Stimulated activated effector memory CD8-positive, alpha-beta T cell treated with anti-CD3 and anti-CD28 coated beads, Interleukin-12 subunit alpha, Interleukin-12 subunit beta, amount 100 ng/mL, for 72 hours (primary cell): ENCODE measurements around the gene COL1A1.

ENCODE experiments used
- ATAC-seq: fragments of 150-1000 bp; cut with Tn5 transposase; 2 replicates; pipeline ENCODE4 v1.10.0; 2021
- DNase-seq, 2 donors: peaks; one replicate each; pipeline ENCODE4 v3.0.0; 2021 to 2022; ENCODE audit warnings: low spot score in 2 of 2
- H3K27ac Mint-ChIP-seq: one replicate; pipeline ENCODE4 v1.8.0; 2022; ENCODE audit warnings: mild to moderate bottlenecking, mixed read lengths
- H3K36me3 Mint-ChIP-seq: one replicate; pipeline ENCODE4 v1.8.0; 2022; ENCODE audit warnings: mild to moderate bottlenecking, mixed read lengths
- H3K4me1 Mint-ChIP-seq: one replicate; pipeline ENCODE4 v1.8.0; 2022; ENCODE audit warnings: mixed read lengths
- H3K4me3 Mint-ChIP-seq: one replicate; pipeline ENCODE4 v1.8.0; 2022; ENCODE audit warnings: mild to moderate bottlenecking, mixed read lengths
- H3K9me3 Mint-ChIP-seq: one replicate; pipeline ENCODE4 v1.8.0; 2022; ENCODE audit warnings: mixed read lengths

The COL1A1 gene

GRCh38 chr17:50207792-50208567, 6.5 kb upstream of the COL1A1 start:
- ATAC-seq (no peak), DNase-seq (no peak)
- Mint-ChIP-seq H3K36me3 (no peaks in the 10 kb centered on the region), H3K27ac (peak overlapping the region; percentile 35), H3K4me3 (no peak overlapping the region), H3K4me1 (peaks cover 29% of the 10 kb centered on the region), H3K9me3 (no peaks in the 10 kb centered on the region)

GRCh38 chr17:50207315-50207714, 5.9 kb upstream of the COL1A1 start:
- no peak for DNase-seq
- Mint-ChIP-seq H3K9me3 (no peaks in the 10 kb centered on the region), H3K4me1 (peaks cover 22% of the 10 kb centered on the region), H3K4me3 (no peak overlapping the region), H3K36me3 (no peaks in the 10 kb centered on the region), H3K27ac (no peak overlapping the region)
- ATAC-seq, result no peak

GRCh38 chr17:50206604-50207293, 5.3 kb upstream of the COL1A1 start:
- Mint-ChIP-seq H3K4me1 (peaks cover 19% of the 10 kb centered on the region), H3K27ac (no peak overlapping the region), H3K9me3 (no peaks in the 10 kb centered on the region), H3K36me3 (no peaks in the 10 kb centered on the region), H3K4me3 (no peak overlapping the region)
- DNase-seq, result no peak
- ATAC-seq, result no peak

GRCh38 chr17:50205963-50206505, 4.6 kb upstream of the COL1A1 start:
- Mint-ChIP-seq H3K9me3 (no peaks in the 10 kb centered on the region), H3K27ac (no peak overlapping the region), H3K36me3 (no peaks in the 10 kb centered on the region), H3K4me1 (peaks cover 16% of the 10 kb centered on the region), H3K4me3 (no peak overlapping the region)
- ATAC-seq, result no peak
- DNase-seq, result no peak

GRCh38 chr17:50205111-50205962, 3.9 kb upstream of the COL1A1 start:
- no peak for ATAC-seq
- H3K27ac Mint-ChIP-seq, result no peak overlapping the region
- no peaks in the 10 kb centered on the region for H3K9me3 Mint-ChIP-seq
- peaks cover 19% of the 10 kb centered on the region for H3K4me1 Mint-ChIP-seq
- H3K36me3 Mint-ChIP-seq, result no peaks in the 10 kb centered on the region
- H3K4me3 Mint-ChIP-seq, result no peak overlapping the region
- no peak for DNase-seq

GRCh38 chr17:50204431-50204830, 3.0 kb upstream of the COL1A1 start:
- no peaks in the 10 kb centered on the region for H3K36me3 Mint-ChIP-seq
- H3K4me1 Mint-ChIP-seq, result peaks cover 19% of the 10 kb centered on the region
- no peak overlapping the region for H3K4me3 Mint-ChIP-seq
- DNase-seq (no peak), ATAC-seq (no peak)
- no peak overlapping the region for H3K27ac Mint-ChIP-seq
- H3K9me3 Mint-ChIP-seq, result no peaks in the 10 kb centered on the region

- Mint-ChIP-seq H3K4me3 (no peak overlapping the region), H3K27ac (no peak overlapping the region)
Observed at GRCh38 chr17:50203604-50204345, 2.3 kb upstream of the COL1A1 start.

GRCh38 chr17:50203086-50203485, 1.7 kb upstream of the COL1A1 start:
- no peak overlapping the region for H3K27ac Mint-ChIP-seq
- peaks cover 19% of the 10 kb centered on the region for H3K4me1 Mint-ChIP-seq
- H3K36me3 Mint-ChIP-seq, result no peaks in the 10 kb centered on the region
- no peak for DNase-seq
- no peak overlapping the region for H3K4me3 Mint-ChIP-seq
- ATAC-seq, result no peak
- no peaks in the 10 kb centered on the region for H3K9me3 Mint-ChIP-seq

More at GRCh38 chr17:50203604-50204345, 2.3 kb upstream of the COL1A1 start:
- peaks cover 19% of the 10 kb centered on the region for H3K4me1 Mint-ChIP-seq
- ATAC-seq, result no peak
- no peaks in the 10 kb centered on the region for H3K9me3 Mint-ChIP-seq
- no peaks in the 10 kb centered on the region for H3K36me3 Mint-ChIP-seq
- DNase-seq, result no peak

- Mint-ChIP-seq H3K36me3 (no peaks in the 10 kb centered on the region), H3K9me3 (no peaks in the 10 kb centered on the region), H3K27ac (peak overlapping the region; percentile 76), H3K4me1 (peaks cover 9% of the 10 kb centered on the region), H3K4me3 (peak overlapping the region; percentile 77)
- DNase-seq (peak; percentile 76 to 93), ATAC-seq (peak; percentile 83)
Observed at GRCh38 chr17:50200457-50201275, 765 bp downstream of the COL1A1 start.

- H3K4me3 Mint-ChIP-seq, result peak overlapping the region; percentile 77
- DNase-seq, result peak; percentile 22 to 63
- peaks cover 9% of the 10 kb centered on the region for H3K4me1 Mint-ChIP-seq
- no peaks in the 10 kb centered on the region for H3K36me3 Mint-ChIP-seq
- peak; percentile 78 for ATAC-seq
- no peaks in the 10 kb centered on the region for H3K9me3 Mint-ChIP-seq
- no peak overlapping the region for H3K27ac Mint-ChIP-seq
Observed at GRCh38 chr17:50199803-50200456, 1.5 kb downstream of the COL1A1 start.

GRCh38 chr17:50199211-50199802, 2.1 kb downstream of the COL1A1 start:
- Mint-ChIP-seq H3K36me3 (no peaks in the 10 kb centered on the region), H3K4me3 (peak overlapping the region; percentile 77), H3K9me3 (no peaks in the 10 kb centered on the region), H3K27ac (no peak overlapping the region), H3K4me1 (peaks cover 9% of the 10 kb centered on the region)
- no peak for DNase-seq
- ATAC-seq, result no peak

GRCh38 chr17:50198026-50198669, 3.3 kb downstream of the COL1A1 start:
- DNase-seq (peak; percentile 29 to 76), ATAC-seq (no peak)
- H3K9me3 Mint-ChIP-seq, result no peaks in the 10 kb centered on the region
- H3K27ac Mint-ChIP-seq, result no peak overlapping the region
- peaks cover 9% of the 10 kb centered on the region for H3K4me1 Mint-ChIP-seq
- H3K4me3 Mint-ChIP-seq, result peak overlapping the region; percentile 8
- H3K36me3 Mint-ChIP-seq, result no peaks in the 10 kb centered on the region

GRCh38 chr17:50196826-50197225, 4.6 kb downstream of the COL1A1 start:
- H3K4me1 Mint-ChIP-seq, result peaks cover 9% of the 10 kb centered on the region

More at GRCh38 chr17:50196826-50197225, 4.6 kb downstream of the COL1A1 start:
- Mint-ChIP-seq H3K36me3 (no peaks in the 10 kb centered on the region), H3K4me3 (no peak overlapping the region), H3K27ac (no peak overlapping the region), H3K9me3 (no peaks in the 10 kb centered on the region)
- DNase-seq (no peak), ATAC-seq (no peak)
